Cardiac fibroblast (primary cell): Measurements from ENCODE around the gene USP34.

ENCODE experiments used
- DNase-seq, 2 donors: peaks; one replicate each; pipeline versions ENCODE4 v3.0.0 to v3.0.0-alpha.2; 2010; ENCODE audit warnings: low read depth in 2 of 2
- H3K4me3 ChIP-seq, 2 donors: replicated peaks in 1 of 2; 1 replicate in 1 of 2; 2 replicates in 1 of 2; pipeline ENCODE4 v1.5.1; 2011; ENCODE audit warnings: low read depth in 2 of 2, low read length in 2 of 2, mild to moderate bottlenecking in 2 of 2, moderate library complexity in 1 of 2
- CTCF ChIP-seq: IDR thresholded peaks from one replicate; pipeline ENCODE4 v1.5.1; 2011; ENCODE audit warnings: low read depth, mild to moderate bottlenecking, low read length, inconsistent platforms

Gene USP34

GRCh38 chr2:61470965-61471904, at the start of gene USP34:
USP34 (minus strand) TSS chr2:61471087; CDS start chr2:61470692, 395 bp downstream.
- peak within 1 kb of the TSS; percentile 87 to 94 for H3K4me3 ChIP-seq
- DNase-seq = peak; percentile 95 to 98
- TF ChIP-seq CTCF = no peak

- no peak for DNase-seq
- no peak for TF ChIP-seq CTCF
- no peak overlapping the region for H3K4me3 ChIP-seq
Measured at GRCh38 chr2:61520261-61520660, 49.4 kb upstream of the USP34 start.

GRCh38 chr2:61512768-61513398, 42.0 kb upstream of the USP34 start:
- DNase-seq = no peak
- H3K4me3 ChIP-seq = no peak overlapping the region
- no peak for TF ChIP-seq CTCF

GRCh38 chr2:61510674-61511671, 40.1 kb upstream of the USP34 start:
- no peak for TF ChIP-seq CTCF
- DNase-seq = peak; percentile 13 to 19
- no peak overlapping the region for H3K4me3 ChIP-seq

GRCh38 chr2:61504949-61505348, 34.1 kb upstream of the USP34 start:
- TF ChIP-seq CTCF = no peak
- no peak overlapping the region for H3K4me3 ChIP-seq
- DNase-seq = no peak

- DNase-seq = no peak
- H3K4me3 ChIP-seq = no peak overlapping the region
- no peak for TF ChIP-seq CTCF
Measured at GRCh38 chr2:61499060-61499459, 28.2 kb upstream of the USP34 start.
